C1 segment of cervical spinal cord (tissue), 14 donors: ENCODE results near the gene HOXA9.

Source experiments
- DNase-seq, 14 donors: peaks; one replicate each; lab custom pipeline; 2025; lab: John Stamatoyannopoulos, UW

The HOXA9 gene

GRCh38 chr7:27165089-27165995 is at the start of gene HOXA9:
HOXA9 (minus strand) TSS chr7:27165537; CDS start chr7:27165457, 80 bp downstream.
- DNase-seq = no peak

GRCh38 chr7:27214239-27214950 is 49.1 kb upstream of the HOXA9 start:
- DNase-seq = no peak

DNA sequence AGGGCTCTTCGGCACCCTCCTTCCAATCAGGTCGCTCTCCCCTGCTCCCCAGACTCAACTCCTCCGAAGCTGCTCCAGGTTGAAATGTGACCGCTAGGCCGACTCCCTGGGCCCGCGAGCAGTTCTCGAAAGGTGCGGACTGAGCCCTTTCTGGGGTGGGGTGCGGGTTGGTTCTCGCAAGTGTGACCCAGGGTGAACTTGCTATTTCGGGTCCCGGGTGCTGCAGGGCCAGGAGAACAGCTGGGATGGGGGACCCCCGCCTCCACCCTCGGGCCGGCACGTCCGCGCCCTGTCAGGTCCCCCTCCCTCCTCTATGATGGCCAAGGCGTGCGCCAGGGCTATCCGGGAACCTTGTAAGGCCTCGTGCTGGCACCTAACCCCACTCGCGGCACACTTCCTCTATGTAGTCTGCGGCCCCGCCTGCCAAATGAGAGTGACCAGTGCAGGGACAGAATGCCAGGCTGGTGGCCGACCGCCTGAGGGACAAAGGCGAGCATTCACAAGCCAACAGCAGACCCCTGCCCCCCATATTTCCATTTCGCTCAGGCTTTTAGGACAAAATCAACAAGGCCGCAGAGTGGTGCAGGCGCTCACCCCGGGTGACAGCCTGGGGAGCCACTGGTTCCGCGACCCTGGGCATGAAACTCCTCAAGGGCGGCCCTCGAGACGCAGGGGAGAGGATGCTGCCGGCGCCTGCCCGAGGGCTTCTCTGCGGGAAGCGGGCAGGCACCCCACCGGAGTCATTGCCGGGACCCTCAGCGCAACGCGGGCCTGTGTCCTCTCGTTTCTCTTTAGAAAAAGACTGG is 48.3 kb upstream of the HOXA9 start:
- no peak for DNase-seq

DNA sequence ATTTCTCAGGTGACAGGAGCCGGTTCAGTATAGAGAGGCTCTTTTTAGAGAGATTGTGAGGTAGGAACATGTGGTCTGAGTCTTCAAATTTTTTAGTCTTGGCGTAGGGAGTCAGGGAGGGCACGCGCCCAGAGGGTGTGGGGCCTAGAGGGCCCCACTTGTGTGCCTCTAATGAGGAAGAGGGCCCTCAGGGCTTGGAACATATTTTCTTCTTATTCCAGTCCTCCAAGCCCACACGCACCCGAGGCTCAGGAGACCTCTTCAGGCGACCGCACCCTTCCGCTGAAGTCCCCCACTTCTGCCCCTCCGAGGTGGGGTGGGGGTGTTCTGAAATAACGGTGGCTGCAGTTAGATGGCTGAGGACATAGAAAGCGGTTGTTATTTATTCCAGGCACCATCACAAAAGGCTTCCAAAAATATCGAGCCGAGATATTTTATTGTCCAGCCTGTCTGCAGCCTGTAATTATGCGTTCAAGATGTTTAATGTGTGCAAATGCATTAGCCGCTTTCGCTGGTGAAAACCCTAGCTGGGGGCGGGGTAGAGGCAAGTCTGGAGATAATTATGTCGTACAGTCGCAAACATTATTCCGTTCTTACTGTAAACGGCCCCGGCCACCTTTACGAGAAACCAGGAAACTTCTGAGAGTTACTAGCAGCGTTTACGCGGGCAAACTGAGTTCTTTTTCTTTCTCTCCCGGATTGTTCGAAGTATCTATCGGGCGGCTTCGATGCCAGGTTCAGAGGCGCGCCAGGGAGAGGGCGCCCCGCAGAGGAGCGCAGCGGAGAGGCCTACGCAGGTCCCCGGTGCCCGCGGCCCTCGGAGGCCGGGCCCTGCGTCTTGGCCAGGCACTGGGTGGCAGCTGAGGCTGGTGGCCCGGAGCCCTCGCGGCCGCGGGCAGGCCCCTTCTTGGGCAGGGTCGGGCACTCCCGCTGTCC is 47.4 kb upstream of the HOXA9 start:
- DNase-seq = no peak

DNA sequence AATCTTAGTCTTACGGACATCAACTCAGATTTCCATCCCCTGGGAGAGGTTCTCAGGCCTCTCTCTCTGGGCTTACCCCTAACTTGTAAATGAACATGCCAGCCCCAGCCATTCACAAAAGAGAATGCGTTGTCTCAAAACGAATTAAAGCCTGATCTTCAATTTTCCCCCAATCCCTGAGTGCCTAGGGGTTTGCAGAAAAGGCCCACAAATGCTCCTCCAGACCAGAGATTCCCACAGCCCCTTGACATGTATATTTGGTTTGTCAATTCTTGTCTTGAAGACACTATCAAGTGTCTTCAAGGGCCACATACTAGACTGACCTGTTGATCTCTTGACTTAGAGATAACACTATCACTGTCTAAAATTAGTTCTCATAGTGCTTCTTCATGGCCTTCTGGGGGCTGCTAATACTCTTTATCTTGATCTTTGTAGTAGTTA is 46.4 kb upstream of the HOXA9 start:
- DNase-seq = no peak

DNA sequence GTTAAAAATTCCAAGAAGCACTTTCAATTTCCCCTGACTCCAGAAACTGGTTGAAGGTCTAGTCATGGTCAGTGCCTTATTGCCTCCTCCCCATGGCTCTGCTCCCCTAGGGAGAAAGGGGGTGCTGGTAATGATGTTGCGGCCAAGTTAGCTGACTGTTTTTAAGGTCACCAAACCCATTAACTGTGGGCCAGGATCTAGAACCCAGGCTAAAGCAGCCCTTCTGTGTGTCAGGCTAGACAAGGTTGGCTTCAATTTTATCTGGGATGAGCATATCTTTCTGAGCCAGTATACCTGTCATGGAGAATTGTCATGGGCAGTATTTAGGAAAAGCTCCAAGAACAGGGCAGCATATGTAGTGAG is 45.7 kb upstream of the HOXA9 start:
- no peak for DNase-seq

DNA sequence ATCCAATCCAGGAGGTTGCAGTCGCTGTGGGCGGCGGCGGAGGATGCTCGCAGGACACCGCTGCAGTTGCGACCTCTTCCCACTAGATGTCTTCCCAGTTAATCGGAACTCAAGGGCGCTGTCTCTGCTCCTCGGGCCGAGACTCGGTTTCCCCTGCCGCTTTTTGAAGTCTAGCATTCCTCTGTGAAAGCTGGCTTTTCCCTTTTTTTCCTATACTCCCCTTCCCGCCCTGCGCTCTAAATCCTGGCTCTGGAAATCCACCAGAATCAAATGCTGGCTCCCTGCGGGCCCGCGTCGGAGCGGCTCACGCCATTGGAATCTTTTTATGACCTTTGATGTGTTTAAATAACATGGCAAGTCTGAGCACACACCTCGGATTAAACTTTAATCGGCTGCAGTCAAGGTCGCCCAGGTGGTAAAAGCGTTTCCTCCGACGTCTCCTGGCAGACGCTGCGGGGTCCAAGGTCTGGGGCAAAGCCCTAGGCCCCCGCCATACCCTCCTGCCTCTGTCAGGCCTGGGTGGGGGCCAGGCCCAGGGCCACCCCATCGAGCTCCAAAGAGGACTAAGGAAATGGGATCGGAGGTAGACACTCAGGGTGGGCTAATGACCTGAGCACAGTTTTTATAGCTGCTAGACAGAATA is 45.2 kb upstream of the HOXA9 start:
- peak in 3 of 14 donors; percentile 7 to 19 (median 18) for DNase-seq

DNA sequence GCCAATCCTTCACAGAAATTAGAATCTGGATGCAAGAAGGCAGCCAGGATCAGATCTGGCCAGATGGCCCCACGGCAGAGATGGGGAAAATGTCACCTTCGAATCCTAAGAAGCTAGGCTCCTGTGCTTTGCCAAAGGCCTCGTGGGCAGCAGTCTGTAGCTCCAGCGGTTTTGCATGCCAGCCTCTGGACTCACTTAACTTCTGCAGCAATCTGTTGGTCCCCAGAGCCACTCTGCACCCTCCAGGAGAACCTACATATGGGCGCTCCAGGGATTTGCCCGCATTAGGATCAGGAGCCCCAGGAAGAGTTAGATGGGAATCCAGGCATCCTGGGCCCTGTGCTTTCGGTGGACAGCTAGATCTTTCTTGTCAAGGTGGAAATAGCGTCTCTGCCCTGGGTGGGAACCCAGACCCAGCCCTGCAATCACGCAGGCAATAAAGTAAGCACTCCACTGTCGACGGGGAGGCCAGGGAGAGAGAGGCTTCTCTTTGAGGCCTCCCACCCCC is 44.6 kb upstream of the HOXA9 start:
- DNase-seq = no peak

DNA sequence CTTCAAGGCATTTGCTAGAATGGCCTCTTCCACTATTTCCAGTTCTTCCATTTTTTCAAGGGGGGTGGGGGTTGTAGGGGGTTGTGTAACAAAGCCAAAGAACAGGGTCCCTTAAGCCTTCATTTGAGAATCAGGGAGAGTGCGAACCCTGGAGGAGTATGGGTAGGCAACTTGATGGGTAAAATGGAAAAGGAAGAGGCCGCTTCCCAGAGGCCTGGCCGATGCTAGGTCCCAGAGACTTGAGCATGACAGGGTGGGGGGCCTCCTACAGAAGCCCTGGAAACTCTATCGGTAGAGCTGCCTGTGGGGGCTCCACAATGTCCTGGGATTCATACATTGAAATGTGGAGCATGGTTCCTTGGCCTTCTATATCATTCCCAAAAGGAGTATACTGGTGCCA is 43.7 kb upstream of the HOXA9 start:
- DNase-seq = no peak

DNA sequence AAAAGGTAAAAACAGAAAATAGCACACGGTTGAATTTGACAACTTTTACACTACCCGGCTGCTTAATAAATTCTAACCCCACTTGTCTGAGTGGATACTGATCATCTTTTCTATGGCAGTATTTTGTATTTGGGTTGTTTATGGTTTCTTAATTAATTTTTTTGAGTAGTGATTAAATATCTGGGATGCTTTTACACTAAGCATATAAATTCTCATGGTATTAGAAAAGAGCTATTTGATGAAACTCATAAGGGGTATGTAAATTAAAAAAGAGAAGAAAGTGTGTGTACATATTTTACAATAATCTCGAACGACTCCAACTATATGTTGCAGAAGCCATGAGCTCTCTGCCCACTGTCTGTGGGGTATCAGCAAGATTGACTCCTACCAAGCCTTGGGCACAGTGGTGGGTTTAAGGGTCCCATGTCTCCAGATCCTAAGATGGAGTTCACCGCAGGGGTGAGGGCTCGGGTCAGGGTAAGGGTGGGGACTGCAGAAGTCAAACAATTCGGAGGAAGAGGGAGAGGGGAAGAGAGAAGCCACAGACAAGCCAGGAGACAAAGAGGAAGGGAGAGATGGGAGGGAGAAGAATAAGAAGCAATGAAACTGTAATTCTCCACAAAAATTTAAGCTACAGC is 42.1 kb upstream of the HOXA9 start:
- DNase-seq = no peak

- DNase-seq = no peak
These were observed 40.3 kb upstream of the HOXA9 start for GRCh38 chr7:27205325-27206280.

GRCh38 chr7:27204851-27205322 is 39.5 kb upstream of the HOXA9 start:
- DNase-seq = no peak

DNA sequence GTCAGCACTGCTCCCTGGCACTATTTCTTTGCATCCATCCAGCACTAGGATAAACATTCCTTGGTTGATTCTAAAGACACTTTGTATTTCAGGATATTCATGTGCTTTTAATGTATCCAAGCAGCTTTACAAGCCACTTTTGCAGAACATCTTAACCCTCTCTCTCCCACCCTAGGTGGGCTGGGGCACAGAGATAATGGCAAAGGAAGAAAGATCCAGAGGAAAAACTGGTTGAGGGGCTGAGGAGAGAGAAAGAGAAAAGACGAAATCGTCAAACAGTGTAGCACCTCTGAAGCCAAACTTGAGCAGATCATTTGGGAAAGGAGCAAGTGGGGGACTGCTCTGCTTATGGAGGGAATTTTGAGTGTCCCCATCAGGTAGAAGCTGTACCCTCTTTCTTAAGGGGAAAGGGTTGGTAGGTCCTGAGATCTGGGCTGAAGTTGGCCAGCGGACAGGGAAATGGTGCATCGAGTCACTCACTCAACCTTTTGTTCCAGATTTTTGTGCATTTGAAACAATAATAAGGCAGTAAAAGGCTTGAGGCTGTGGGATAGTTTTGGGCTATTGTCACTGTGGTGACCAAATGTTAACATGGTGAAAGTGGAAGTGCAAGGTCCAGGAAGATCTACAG is 38.7 kb upstream of the HOXA9 start:
- DNase-seq = no peak

- DNase-seq = no peak
These were observed 38.1 kb upstream of the HOXA9 start for GRCh38 chr7:27203365-27203953.

DNA sequence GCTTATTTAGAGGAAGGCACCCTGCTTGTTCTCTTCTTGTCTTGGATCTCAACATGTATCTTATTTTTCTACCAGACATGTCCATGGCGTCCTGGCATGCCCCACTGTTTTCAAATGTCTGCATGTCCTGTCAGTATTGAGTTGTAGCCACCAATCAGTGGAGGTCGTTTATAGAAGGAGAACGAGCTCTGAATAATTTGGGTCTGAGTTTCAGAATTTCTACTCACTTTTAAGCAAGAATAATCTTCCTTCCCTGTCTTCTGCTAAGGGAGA is 37.5 kb upstream of the HOXA9 start:
- no peak for DNase-seq

DNA sequence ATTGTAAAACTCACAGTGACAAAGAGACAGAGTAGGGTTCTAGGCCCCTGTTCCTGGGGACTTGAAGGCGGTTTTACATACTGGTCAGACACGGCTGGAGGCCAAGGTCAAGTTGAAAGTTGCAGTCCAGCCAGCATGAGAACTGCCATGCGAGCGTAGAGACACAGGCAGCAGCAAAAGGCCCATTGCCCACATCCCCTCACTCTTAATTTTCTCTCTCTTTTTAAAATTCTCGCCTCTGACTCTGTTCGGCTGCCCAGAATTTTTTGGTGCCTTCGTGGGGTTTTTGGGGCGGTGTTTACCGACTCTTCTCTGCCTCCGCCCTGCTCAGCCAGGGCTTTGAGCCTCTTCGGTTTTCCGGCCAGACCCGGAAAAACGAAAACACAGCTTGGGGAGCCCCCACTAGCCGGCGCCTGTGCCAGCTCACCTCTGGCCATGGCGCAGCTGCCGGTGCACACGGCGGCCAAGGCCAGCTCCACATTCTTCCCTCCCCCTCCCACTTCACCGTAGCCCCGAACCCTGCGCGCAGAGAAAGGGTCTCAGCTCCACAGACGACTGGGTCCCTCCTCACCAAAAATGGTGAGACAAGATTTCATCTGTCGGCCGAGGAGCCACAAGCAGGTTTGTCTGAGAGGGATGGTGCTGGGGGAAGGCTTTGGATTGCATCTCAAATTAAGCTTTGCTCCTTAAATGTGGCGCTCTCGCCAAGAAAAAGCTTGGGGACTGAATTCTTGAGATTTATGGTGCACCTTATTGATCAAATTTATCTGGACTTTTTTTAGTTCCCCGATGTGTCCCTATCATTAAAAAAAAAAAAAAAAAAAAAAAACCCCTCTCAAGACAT is 36.9 kb upstream of the HOXA9 start:
- DNase-seq = no peak

DNA sequence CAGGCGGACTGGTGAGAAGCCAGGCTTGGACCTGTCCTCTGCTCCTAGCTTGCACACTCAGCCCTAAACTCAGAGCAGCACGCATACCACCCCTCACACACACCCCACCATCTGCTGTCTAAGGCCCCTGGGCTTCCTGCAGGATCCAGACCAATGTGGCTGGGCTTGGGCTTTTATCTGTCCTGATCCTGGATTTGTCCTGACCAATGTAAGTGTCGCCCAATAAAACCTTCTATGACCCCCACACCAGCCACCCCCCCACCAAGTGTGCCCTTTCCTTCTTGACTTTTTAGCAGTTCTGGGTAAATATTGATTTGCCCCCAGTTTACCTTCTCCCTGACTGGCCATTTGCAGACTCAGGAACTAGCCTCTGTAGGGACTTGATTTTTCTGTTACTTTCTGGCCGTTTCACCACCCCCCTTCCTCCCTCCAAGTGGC is 36.3 kb upstream of the HOXA9 start:
- DNase-seq = no peak
